ENCODE measurements around the gene CAMK1.

CAMK1 gene

DNA sequence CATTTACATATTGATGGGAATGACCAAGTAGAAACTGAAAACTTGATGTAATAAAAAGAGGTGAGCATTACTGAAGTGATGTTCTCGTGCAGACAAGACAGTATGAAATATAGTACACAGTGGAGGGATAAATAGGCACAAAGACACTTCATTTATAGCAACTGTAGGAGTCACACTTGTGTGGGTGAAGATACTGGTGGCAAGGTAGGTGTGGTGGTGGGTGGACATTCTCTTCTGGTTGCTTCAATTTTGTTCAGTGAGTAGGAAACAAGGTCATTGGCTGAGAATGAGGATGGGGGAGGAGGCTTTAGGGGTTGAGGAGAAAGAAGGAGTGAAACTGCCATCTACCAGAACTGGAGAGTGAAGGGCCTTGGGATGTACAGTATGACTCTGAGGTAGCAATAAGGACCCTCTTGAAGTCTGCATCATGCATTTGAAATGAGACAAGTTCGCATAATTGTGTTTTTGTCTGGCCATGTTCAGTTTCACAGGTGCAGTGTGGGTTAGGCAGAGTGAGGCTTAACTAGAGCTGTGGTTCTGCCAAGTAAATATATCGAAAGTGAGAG lies 59.5 kb downstream of the CAMK1 start:
- DNase-seq (ENCODE audit: low read depth in 2 of 2), result no peak
